Retinal pigment epithelial cell (primary cell): Measurements from ENCODE around the gene ELAC2.

Experiments
- DNase-seq: peaks from one replicate; pipeline ENCODE4 v3.0.0-alpha.2; 2010; ENCODE audit warnings: low read depth
- H3K4me3 ChIP-seq: 2 replicates; pipeline ENCODE4 v1.5.1; 2011; ENCODE audit warnings: mild to moderate bottlenecking, low read length, control low read depth, moderate library complexity
- TF ChIP-seq, protein P1 (sequence below): conservative IDR thresholded peaks from 2 replicates; pipeline ENCODE4 v1.5.1; 2011; ENCODE audit warnings: low read depth, low read length, control low read depth, inconsistent platforms

ELAC2 gene

DNA sequence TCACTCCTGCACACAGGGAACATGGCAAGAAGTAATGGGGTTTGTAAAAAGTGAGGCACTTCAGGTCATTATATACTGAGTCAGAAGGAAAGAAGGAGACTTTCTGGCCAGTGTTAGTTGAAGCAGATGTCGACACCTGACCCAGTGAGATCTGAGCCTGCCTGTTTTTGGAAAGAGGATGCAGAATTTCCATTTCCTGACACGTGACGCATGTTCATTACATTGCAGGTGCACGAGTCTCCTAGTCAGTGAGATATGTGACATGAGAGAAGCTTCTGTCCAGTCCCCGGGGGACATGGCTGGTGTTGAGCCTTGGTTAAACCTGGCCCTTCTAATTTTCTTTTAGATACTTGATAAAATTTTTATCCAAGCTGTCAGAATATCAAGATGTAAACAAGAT, 62.3 kb downstream of the ELAC2 start:
- DNase-seq = no peak
- TF ChIP-seq, protein P1, sequence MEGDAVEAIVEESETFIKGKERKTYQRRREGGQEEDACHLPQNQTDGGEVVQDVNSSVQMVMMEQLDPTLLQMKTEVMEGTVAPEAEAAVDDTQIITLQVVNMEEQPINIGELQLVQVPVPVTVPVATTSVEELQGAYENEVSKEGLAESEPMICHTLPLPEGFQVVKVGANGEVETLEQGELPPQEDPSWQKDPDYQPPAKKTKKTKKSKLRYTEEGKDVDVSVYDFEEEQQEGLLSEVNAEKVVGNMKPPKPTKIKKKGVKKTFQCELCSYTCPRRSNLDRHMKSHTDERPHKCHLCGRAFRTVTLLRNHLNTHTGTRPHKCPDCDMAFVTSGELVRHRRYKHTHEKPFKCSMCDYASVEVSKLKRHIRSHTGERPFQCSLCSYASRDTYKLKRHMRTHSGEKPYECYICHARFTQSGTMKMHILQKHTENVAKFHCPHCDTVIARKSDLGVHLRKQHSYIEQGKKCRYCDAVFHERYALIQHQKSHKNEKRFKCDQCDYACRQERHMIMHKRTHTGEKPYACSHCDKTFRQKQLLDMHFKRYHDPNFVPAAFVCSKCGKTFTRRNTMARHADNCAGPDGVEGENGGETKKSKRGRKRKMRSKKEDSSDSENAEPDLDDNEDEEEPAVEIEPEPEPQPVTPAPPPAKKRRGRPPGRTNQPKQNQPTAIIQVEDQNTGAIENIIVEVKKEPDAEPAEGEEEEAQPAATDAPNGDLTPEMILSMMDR = no peak

DNA sequence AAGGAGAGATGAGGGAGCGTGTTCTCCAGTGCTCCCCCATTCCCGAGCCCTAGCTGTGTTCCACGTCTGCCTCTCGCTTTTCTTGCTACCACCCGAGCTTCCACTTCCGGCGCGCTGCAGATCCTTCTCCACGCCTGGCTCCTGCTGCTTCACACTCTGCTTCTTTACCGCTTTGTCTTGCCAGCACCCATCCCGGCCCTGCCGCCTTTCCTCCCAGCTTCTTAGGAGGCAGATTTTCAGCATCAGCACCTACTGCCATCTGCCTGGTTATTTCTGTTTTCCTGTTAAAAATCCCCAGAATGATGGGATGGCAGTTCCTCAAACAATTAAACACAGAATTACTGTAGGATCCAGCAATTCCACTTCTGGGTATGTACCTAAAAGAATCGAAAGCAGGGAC, 64.7 kb downstream of the ELAC2 start:
- no peak for DNase-seq
- TF ChIP-seq, protein P1 = no peak
- H3K4me3 ChIP-seq = no peak overlapping the region

More for the DNA sequence above, 62.3 kb downstream of the ELAC2 start:
- H3K4me3 ChIP-seq = no peak overlapping the region

DNA sequence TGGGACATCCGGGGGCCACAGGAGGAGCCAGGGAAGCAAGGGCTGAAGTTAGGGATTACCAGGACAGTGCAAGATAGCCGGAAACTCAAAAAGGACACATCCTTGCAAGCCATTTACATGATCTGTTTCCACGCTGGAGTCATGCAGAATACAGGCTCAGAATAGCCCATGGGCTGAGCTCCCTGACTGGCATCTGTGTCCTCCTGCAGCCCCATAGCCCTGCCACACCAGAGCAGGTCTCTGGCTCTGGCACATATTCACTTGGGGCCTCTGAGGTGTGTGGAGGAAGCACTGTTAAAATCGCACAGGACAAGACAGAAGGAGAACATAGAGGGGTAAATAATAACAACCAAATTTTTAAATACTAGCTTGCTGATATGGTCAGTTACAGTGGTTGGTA, 65.8 kb downstream of the ELAC2 start:
- no peak for DNase-seq
- H3K4me3 ChIP-seq = no peak overlapping the region
- TF ChIP-seq, protein P1 = no peak

- TF ChIP-seq, protein P1 = no peak
- H3K4me3 ChIP-seq = no peak overlapping the region
- no peak for DNase-seq
These were observed 70.8 kb downstream of the ELAC2 start for GRCh38 chr17:12947047-12947446.
